Neuronal stem cell (in vitro differentiated cells): ENCODE data around the gene C19orf25.

Experiments
- DNase-seq: peaks from one replicate; pipeline ENCODE4 v3.0.0-alpha.2; 2013; ENCODE audit warnings: low spot score
- H2AFZ ChIP-seq: one replicate; pipeline ENCODE4 v1.6.1; 2013; ENCODE audit warnings: mild to moderate bottlenecking, low read length, inconsistent platforms
- H2AK5ac ChIP-seq: 2 replicates; pipeline ENCODE4 v1.6.1; 2013; ENCODE audit warnings: low read depth, mild to moderate bottlenecking, inconsistent platforms, low read length, moderate library complexity, mixed read lengths
- H2BK120ac ChIP-seq: 2 replicates; pipeline ENCODE4 v1.6.1; 2013; ENCODE audit warnings: low read depth, mild to moderate bottlenecking, inconsistent platforms, low read length, moderate library complexity, mixed read lengths
- H2BK12ac ChIP-seq: one replicate; pipeline ENCODE4 v1.6.1; 2013; ENCODE audit warnings: low read length, inconsistent platforms
- H2BK15ac ChIP-seq: 2 replicates; pipeline ENCODE4 v1.6.1; 2013; ENCODE audit warnings: mild to moderate bottlenecking, low read length, inconsistent platforms, mixed read lengths
- H2BK5ac ChIP-seq: one replicate; pipeline ENCODE4 v1.6.1; 2013; ENCODE audit warnings: inconsistent platforms, mild to moderate bottlenecking, low read length, moderate library complexity
- H3K14ac ChIP-seq: one replicate; pipeline ENCODE4 v1.6.1; 2013; ENCODE audit warnings: low read length, inconsistent platforms
- H3K18ac ChIP-seq: 2 replicates; pipeline ENCODE4 v1.6.1; 2013; ENCODE audit warnings: low read length, inconsistent platforms
- H3K23ac ChIP-seq: 2 replicates; pipeline ENCODE4 v1.6.1; 2013; ENCODE audit warnings: low read depth, mild to moderate bottlenecking, mixed read lengths, low read length, inconsistent platforms; ENCODE audit not compliant: poor library complexity
- H3K27ac ChIP-seq: replicated peaks from 3 replicates; pipeline ENCODE4 v1.5.1; 2013; ENCODE audit warnings: low read length, inconsistent platforms
- H3K27me3 ChIP-seq, 3 experiments: 2 replicates each; pipeline ENCODE4 v1.6.1; 2013; ENCODE audit warnings: low read length in 3 of 3, mild to moderate bottlenecking in 2 of 3, inconsistent platforms in 1 of 3, low read depth in 1 of 3, mixed read lengths in 1 of 3, moderate library complexity in 1 of 3; ENCODE audit not compliant: control insufficient read depth in 3 of 3, insufficient read depth in 3 of 3
- H3K36me3 ChIP-seq, 2 donors: replicated peaks in 1 of 2; 2 replicates each; pipeline ENCODE4 v1.6.1; 2013; ENCODE audit warnings: low read length in 2 of 2; ENCODE audit not compliant: control insufficient read depth in 2 of 2, insufficient read depth in 2 of 2
- H3K4ac ChIP-seq: 2 replicates; pipeline ENCODE4 v1.6.1; 2013; ENCODE audit warnings: inconsistent platforms, mild to moderate bottlenecking, low read length, moderate library complexity
- H3K4me1 ChIP-seq, 2 donors: 1 replicate in 1 of 2; 2 replicates in 1 of 2; pipeline ENCODE4 v1.6.1; 2013; ENCODE audit warnings: low read length in 2 of 2, low read depth in 1 of 2; ENCODE audit not compliant: control insufficient read depth in 2 of 2, insufficient read depth in 1 of 2
- H3K4me2 ChIP-seq: one replicate; pipeline ENCODE4 v1.6.1; 2013; ENCODE audit warnings: mild to moderate bottlenecking, low read length, inconsistent platforms; ENCODE audit not compliant: insufficient read depth, poor library complexity, severe bottlenecking
- H3K4me3 ChIP-seq, 2 donors: 2 replicates each; pipeline ENCODE4 v1.5.1; 2013; ENCODE audit warnings: low read length in 2 of 2, mild to moderate bottlenecking in 2 of 2, inconsistent platforms in 1 of 2, moderate library complexity in 1 of 2
- H3K79me1 ChIP-seq: one replicate; pipeline ENCODE4 v1.6.1; 2013; ENCODE audit warnings: low read depth, mild to moderate bottlenecking, inconsistent platforms, low read length, moderate library complexity
- H3K9ac ChIP-seq: one replicate; pipeline ENCODE4 v1.6.1; 2013; ENCODE audit warnings: mild to moderate bottlenecking, low read depth, low read length, inconsistent platforms; ENCODE audit not compliant: poor library complexity
- H3K9me3 ChIP-seq, 2 donors: replicated peaks in 1 of 2; 2 replicates each; pipeline versions ENCODE3 to v1.6.1; 2013; ENCODE audit warnings: low read length in 2 of 2, mild to moderate bottlenecking in 2 of 2, inconsistent platforms in 1 of 2, low read depth in 1 of 2, mixed read lengths in 1 of 2, moderate library complexity in 1 of 2; ENCODE audit not compliant: control insufficient read depth in 2 of 2, insufficient read depth in 1 of 2
- H4K8ac ChIP-seq: one replicate; pipeline ENCODE4 v1.6.1; 2013; ENCODE audit warnings: low read depth, mild to moderate bottlenecking, inconsistent platforms, low read length, moderate library complexity
- H4K91ac ChIP-seq: one replicate; pipeline ENCODE4 v1.6.1; 2013; ENCODE audit warnings: low read length, low read depth, mild to moderate bottlenecking, inconsistent platforms; ENCODE audit not compliant: poor library complexity
- WGBS, 2 donors: extraction: QIAGEN DNeasy Blood & Tissue Kit; methylation state at CpG; one replicate each; pipeline ENCODE4 v1.1.7; 2013; ENCODE audit warnings: missing lambda C conversion rate in 2 of 2, mixed read lengths in 1 of 2; ENCODE audit not compliant: insufficient read length in 2 of 2, insufficient replicate concordance in 1 of 2; ENCODE audit errors: extremely low coverage in 2 of 2; 5-methylcytosine and 5-hydroxymethylcytosine counted together

C19orf25 gene

GRCh38 chr19:1487576-1488281 is 8.7 kb upstream of the C19orf25 start:
- no peak overlapping the region for H3K4me3 ChIP-seq
- H3K4me2 ChIP-seq = no peak overlapping the region
- H2AFZ ChIP-seq = no peak overlapping the region
- H3K9ac ChIP-seq = peak overlapping the region; percentile 60
- no peak overlapping the region for H3K27ac ChIP-seq
- H3K14ac ChIP-seq = peak overlapping the region; percentile 71
- no peak for DNase-seq
- no peak overlapping the region for H3K4ac ChIP-seq
- H3K9me3 ChIP-seq = no peaks in the 10 kb centered on the region
- peak overlapping the region; percentile 22 for H2BK12ac ChIP-seq
- peak overlapping the region; percentile 80 for H3K18ac ChIP-seq
- peaks cover 3 to 16% (median 14%) of the 10 kb centered on the region in 3 experiments for H3K27me3 ChIP-seq
- H4K91ac ChIP-seq = peak overlapping the region; percentile 85
- peak overlapping the region; percentile 58 for H2BK15ac ChIP-seq
- no peaks in the 10 kb centered on the region for H3K36me3 ChIP-seq
- H3K79me1 ChIP-seq = peaks cover 4% of the 10 kb centered on the region
- peak overlapping the region; percentile 65 for H4K8ac ChIP-seq
- peak overlapping the region; percentile 95 for H2AK5ac ChIP-seq
- peak overlapping the region; percentile 73 for H3K23ac ChIP-seq
- H2BK5ac ChIP-seq = peak overlapping the region; percentile 39
- no peak overlapping the region for H2BK120ac ChIP-seq
- WGBS, 2 donors = no CpG with 5 or more reads among the region's 40 CpGs
- peaks cover 15% of the 10 kb centered on the region in 2 donors for H3K4me1 ChIP-seq

DNA sequence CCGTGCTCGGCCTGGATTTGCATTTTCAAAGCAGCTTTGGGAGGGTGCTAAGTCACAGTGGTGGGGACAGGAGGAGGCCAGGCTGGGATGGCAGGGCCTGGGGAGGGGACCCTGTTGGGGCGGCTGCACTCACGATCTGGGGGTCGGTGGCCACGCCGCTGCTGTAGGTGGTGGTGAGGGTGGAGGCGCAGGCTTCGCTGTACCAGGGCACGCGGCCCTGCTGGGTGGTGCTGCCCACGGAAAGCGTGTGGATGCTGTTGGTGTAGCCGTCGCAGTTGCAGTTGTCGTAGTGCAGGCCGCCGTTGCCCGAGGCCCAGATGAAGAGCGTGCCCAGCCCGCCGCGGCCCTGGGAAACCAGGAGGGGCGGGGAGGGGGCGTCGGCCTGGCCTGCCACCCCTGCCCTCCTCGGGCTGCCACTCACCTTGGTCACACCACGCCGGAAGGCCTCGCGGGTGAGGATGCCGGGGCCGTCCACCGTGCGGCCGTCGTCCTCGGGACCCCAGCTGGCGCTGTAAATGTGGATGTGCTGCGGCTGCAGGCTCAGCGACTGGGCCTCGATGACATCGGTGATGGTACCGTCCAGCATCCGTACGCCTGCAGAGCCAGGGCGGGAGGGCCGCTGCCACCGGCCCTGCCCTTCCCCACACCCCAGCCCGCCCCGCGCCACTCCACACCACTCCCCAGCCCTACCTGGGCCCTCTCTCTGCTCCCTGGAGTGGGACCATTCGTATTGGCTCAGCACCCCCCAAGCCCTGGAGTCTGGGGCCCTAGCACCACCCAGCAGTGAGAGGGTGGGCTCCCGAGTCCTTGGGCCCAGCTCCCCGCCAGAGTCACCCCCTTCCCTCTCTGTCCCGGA is 7.9 kb upstream of the C19orf25 start:
- no CpG with 5 or more reads among the region's 56 CpGs for WGBS, 2 donors
- Histone ChIP-seq H3K9me3 (no peaks in the 10 kb centered on the region), H3K9ac (peak overlapping the region; percentile 78), H4K91ac (no peak overlapping the region), H3K36me3 (no peaks in the 10 kb centered on the region), H2AFZ (no peak overlapping the region), H2BK15ac (peak overlapping the region; percentile 75), H3K4me3 (no peak overlapping the region), H3K4ac (peak overlapping the region; percentile 37), H4K8ac (peak overlapping the region; percentile 48), H2BK12ac (peak overlapping the region; percentile 10), H3K27ac (no peak overlapping the region), H3K14ac (no peak overlapping the region), H3K23ac (no peak overlapping the region), H2AK5ac (peak overlapping the region; percentile 90), H3K18ac (no peak overlapping the region), H3K79me1 (peaks cover 7% of the 10 kb centered on the region), H3K27me3 (peaks cover 3 to 9% (median 8%) of the 10 kb centered on the region in 3 experiments), H3K4me1 (peaks cover 11 to 13% of the 10 kb centered on the region in 2 donors), H3K4me2 (no peak overlapping the region), H2BK120ac (no peak overlapping the region), H2BK5ac (no peak overlapping the region)
- DNase-seq = no peak

DNA sequence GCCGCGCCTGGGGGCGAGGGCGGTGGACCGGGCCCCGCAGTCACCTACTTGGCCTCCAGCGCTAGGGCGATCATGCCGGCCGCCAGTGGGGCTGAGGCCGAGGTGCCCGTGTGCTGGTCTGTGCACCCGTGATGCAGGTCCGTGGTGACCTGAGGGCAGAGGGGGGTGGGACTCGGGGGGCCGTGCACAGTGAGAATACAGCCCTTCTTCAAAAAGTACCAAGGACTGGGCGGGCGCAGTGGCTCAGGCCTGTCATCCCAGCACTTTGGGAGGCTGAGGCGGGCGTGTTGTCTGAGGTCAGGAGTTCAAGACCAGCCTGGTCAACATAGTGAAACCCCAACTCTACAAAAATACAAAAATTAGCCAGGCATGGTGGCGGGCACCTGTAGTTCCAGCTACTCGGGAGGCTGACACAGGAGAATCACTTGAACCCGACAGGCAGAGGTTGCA is 5.0 kb upstream of the C19orf25 start:
- no peak overlapping the region for H3K9ac ChIP-seq
- no peak overlapping the region for H3K23ac ChIP-seq
- no peaks in the 10 kb centered on the region for H3K27me3 ChIP-seq

More for the DNA sequence above, 5.0 kb upstream of the C19orf25 start:
- DNase-seq = no peak
- no peak overlapping the region for H2AFZ ChIP-seq
- no peak overlapping the region for H3K4me2 ChIP-seq
- H3K4ac ChIP-seq = no peak overlapping the region
- no peak overlapping the region for H2BK12ac ChIP-seq
- H2BK5ac ChIP-seq = no peak overlapping the region
- H2AK5ac ChIP-seq = no peak overlapping the region
- H3K9me3 ChIP-seq = no peaks in the 10 kb centered on the region
- no peak overlapping the region for H3K27ac ChIP-seq
- no peak overlapping the region for H3K4me3 ChIP-seq
- peaks cover 10% of the 10 kb centered on the region for H3K79me1 ChIP-seq
- no peak overlapping the region for H2BK120ac ChIP-seq
- H3K18ac ChIP-seq = no peak overlapping the region
- no peak overlapping the region for H4K91ac ChIP-seq
- no CpG with 5 or more reads among the region's 23 CpGs for WGBS, 2 donors
- no peaks in the 10 kb centered on the region for H3K36me3 ChIP-seq
- H4K8ac ChIP-seq = no peak overlapping the region
- H3K4me1 ChIP-seq = no peaks in the 10 kb centered on the region
- H3K14ac ChIP-seq = no peak overlapping the region
- no peak overlapping the region for H2BK15ac ChIP-seq
